Measurements from ENCODE around the gene FN1.

The FN1 gene

GRCh38 chr2:215434447-215435279, 1.2 kb downstream of the FN1 start:
- TF ChIP-seq ZNF274 (IDR thresholded peaks at IDR 0.05; ENCODE audit: low read depth, low read length), result no peak
- H3K4me3 ChIP-seq (ENCODE audit: low read length), result peak overlapping the region; percentile 63; the same call in 1 of the 2 replicates

- no peak overlapping the region for H3K4me3 ChIP-seq (ENCODE audit: low read length)
- no peak for TF ChIP-seq ZNF274 (IDR thresholded peaks at IDR 0.05; ENCODE audit: low read depth, low read length)
Observed at GRCh38 chr2:215432759-215433594, 2.9 kb downstream of the FN1 start.

GRCh38 chr2:215431778-215432758, 3.8 kb downstream of the FN1 start:
- no peak for TF ChIP-seq ZNF274 (IDR thresholded peaks at IDR 0.05; ENCODE audit: low read depth, low read length)
- H3K4me3 ChIP-seq (ENCODE audit: low read length), result no peak overlapping the region

GRCh38 chr2:215431290-215431689, 4.6 kb downstream of the FN1 start:
- H3K4me3 ChIP-seq (ENCODE audit: low read length), result no peak overlapping the region
- no peak for TF ChIP-seq ZNF274 (IDR thresholded peaks at IDR 0.05; ENCODE audit: low read depth, low read length)

- H3K4me3 ChIP-seq (ENCODE audit: low read length), result no peak overlapping the region
- TF ChIP-seq ZNF274 (IDR thresholded peaks at IDR 0.05; ENCODE audit: low read depth, low read length), result no peak
Observed at GRCh38 chr2:215430528-215431187, 5.2 kb downstream of the FN1 start.

GRCh38 chr2:215429424-215429823, 6.4 kb downstream of the FN1 start:
- no peak overlapping the region for H3K4me3 ChIP-seq (ENCODE audit: low read length)
- no peak for TF ChIP-seq ZNF274 (IDR thresholded peaks at IDR 0.05; ENCODE audit: low read depth, low read length)

GRCh38 chr2:215428060-215428910, 7.6 kb downstream of the FN1 start:
- no peak overlapping the region for H3K4me3 ChIP-seq (ENCODE audit: low read length)
- TF ChIP-seq ZNF274 (IDR thresholded peaks at IDR 0.05; ENCODE audit: low read depth, low read length), result no peak

- no peak overlapping the region for H3K4me3 ChIP-seq (ENCODE audit: low read length)
- TF ChIP-seq ZNF274 (IDR thresholded peaks at IDR 0.05; ENCODE audit: low read depth, low read length), result no peak
Observed at GRCh38 chr2:215427585-215427984, 8.3 kb downstream of the FN1 start.

- no peak overlapping the region for H3K4me3 ChIP-seq (ENCODE audit: low read length)
- TF ChIP-seq ZNF274 (IDR thresholded peaks at IDR 0.05; ENCODE audit: low read depth, low read length), result no peak
Observed at GRCh38 chr2:215425021-215425782, 10.7 kb downstream of the FN1 start.

GRCh38 chr2:215423928-215424540, 11.8 kb downstream of the FN1 start:
- TF ChIP-seq ZNF274 (IDR thresholded peaks at IDR 0.05; ENCODE audit: low read depth, low read length), result no peak
- no peak overlapping the region for H3K4me3 ChIP-seq (ENCODE audit: low read length)

- no peak overlapping the region for H3K4me3 ChIP-seq (ENCODE audit: low read length)
- TF ChIP-seq ZNF274 (IDR thresholded peaks at IDR 0.05; ENCODE audit: low read depth, low read length), result no peak
Observed at GRCh38 chr2:215423234-215423633, 12.6 kb downstream of the FN1 start.

Data from GM08714 (cell line).